HepG2 (cell line): ENCODE results near the gene TMEM87B. TPM values are rescaled to one million over a fixed set of nuclear protein-coding genes. Genes with fewer than 3 reads are reported as not detected.

Experiments used
- BRD4 ChIP-seq: sonication (generic); formaldehyde crosslinking; IDR thresholded peaks from 2 replicates; pipeline ENCODE4 v1.4.0; 2020; ENCODE audit warnings: missing genetic modification reagents
- DZIP1 ChIP-seq: sonication (generic); formaldehyde crosslinking; IDR thresholded peaks from 2 replicates; pipeline ENCODE4 v1.5.0; 2020; ENCODE audit warnings: mild to moderate bottlenecking, missing genetic modification reagents
- HOXA5 ChIP-seq: sonication (generic); formaldehyde crosslinking; IDR thresholded peaks from 2 replicates; pipeline ENCODE4 v1.4.0; 2020; ENCODE audit warnings: missing genetic modification reagents
- JARID2 ChIP-seq: sonication (generic); formaldehyde crosslinking; IDR thresholded peaks from 2 replicates; pipeline ENCODE4 v1.8.1; 2023; ENCODE audit warnings: missing genetic modification reagents, inconsistent platforms; ENCODE audit not compliant: insufficient replicate concordance
- MED8 ChIP-seq: sonication (generic); formaldehyde crosslinking; IDR thresholded peaks from 2 replicates; pipeline ENCODE4 v1.8.1; 2023; ENCODE audit warnings: mild to moderate bottlenecking, missing genetic modification reagents; ENCODE audit not compliant: insufficient replicate concordance
- NFIB ChIP-seq: sonication (generic); formaldehyde crosslinking; IDR thresholded peaks from 2 replicates; pipeline ENCODE4 v1.9.0; 2021; ENCODE audit warnings: missing genetic modification reagents, mild to moderate bottlenecking, borderline replicate concordance
- PREB ChIP-seq: sonication (generic); formaldehyde crosslinking; IDR thresholded peaks from 2 replicates; pipeline ENCODE4 v1.4.0; 2020; ENCODE audit warnings: missing genetic modification reagents
- SATB2 ChIP-seq: sonication (generic); formaldehyde crosslinking; IDR thresholded peaks from 2 replicates; pipeline ENCODE4 v1.5.0; 2020; ENCODE audit warnings: missing genetic modification reagents
- SRSF9 ChIP-seq: fragments of 200-400 bp; formaldehyde crosslinking; IDR thresholded peaks from 2 replicates; pipeline ENCODE4 v1.6.1; 2018; ENCODE audit warnings: borderline replicate concordance, mild to moderate bottlenecking, low read depth, low read length; ENCODE audit not compliant: insufficient read depth, poor library complexity, severe bottlenecking
- TRIM22 ChIP-seq: fragments of 450-650 bp; IDR thresholded peaks from 2 replicates; pipeline ENCODE4 v1.6.1; 2017
- YY1 ChIP-seq: IDR thresholded peaks from 2 replicates; pipeline ENCODE4 v1.6.1; 2011; ENCODE audit warnings: low read length, low read depth, moderate library complexity, mild to moderate bottlenecking; ENCODE audit not compliant: insufficient read depth, insufficient replicate concordance
- ZBTB26 ChIP-seq: IDR thresholded peaks from 2 replicates; pipeline ENCODE4 v1.6.1; 2016; ENCODE audit warnings: missing compliant biosample characterization, missing genetic modification reagents, borderline replicate concordance
- ZNF383 ChIP-seq: sonication (generic); formaldehyde crosslinking; IDR thresholded peaks from 2 replicates; pipeline ENCODE4 v1.4.0; 2020; ENCODE audit warnings: missing genetic modification reagents, mild to moderate bottlenecking, borderline replicate concordance
- ZNF720 ChIP-seq: sonication (generic); formaldehyde crosslinking; IDR thresholded peaks from 2 replicates; pipeline ENCODE4 v1.4.0; 2020; ENCODE audit warnings: missing genetic modification reagents
- ZNF816 ChIP-seq: sonication (generic); formaldehyde crosslinking; IDR thresholded peaks from 2 replicates; pipeline ENCODE4 v1.8.0; 2022; ENCODE audit warnings: missing genetic modification reagents, mild to moderate bottlenecking, borderline replicate concordance
- ZSCAN31 ChIP-seq: sonication (generic); formaldehyde crosslinking; IDR thresholded peaks from 2 replicates; pipeline ENCODE4 v1.5.0; 2020; ENCODE audit warnings: low read depth, mild to moderate bottlenecking, missing genetic modification reagents
- polyA plus RNA-seq, 8 experiments: library from polyadenylated mRNA; depleted of rRNA in 3 of 8; stranded (reverse) in 7 of 8; unstranded in 1 of 8; fragments of >200 nt; fragmentation: Illumina TruSeq in 4 of 8; extraction: Trizol in 4 of 8; gene quantifications; 2 replicates each; pipeline versions ENCODE4 v1.2.1 to v1.2.3, GENCODE V29; 2011 to 2016; ENCODE audit warnings: low read depth in 4 of 8, missing spikeins in 1 of 8, mixed read lengths in 1 of 8; ENCODE audit not compliant: insufficient read depth in 1 of 8
- total RNA-seq, 5 experiments: library from RNA; depleted of rRNA; stranded (reverse); fragments of >200 nt; fragmentation: Illumina TruSeq; extraction: Trizol; gene quantifications; 2 replicates each; pipeline ENCODE4 v1.2.3, GENCODE V29; 2016; ENCODE audit warnings: low read depth in 1 of 5
- TF ChIP-seq, protein P1 (sequence below): sonication (generic); formaldehyde crosslinking; IDR thresholded peaks from 2 replicates; pipeline ENCODE4 v1.8.1; 2023; ENCODE audit warnings: missing genetic modification reagents, inconsistent platforms, borderline replicate concordance
- TF ChIP-seq, protein P2 (sequence below): sonication (generic); formaldehyde crosslinking; IDR thresholded peaks from 2 replicates; pipeline ENCODE4 v1.5.0; 2020; ENCODE audit warnings: missing genetic modification reagents, mild to moderate bottlenecking, borderline replicate concordance

TMEM87B gene
- total and polyA plus RNA-seq, 2 of the 13 experiments (the other 11 are each of a cell fraction or from before 2014, with no cell fraction given), result 15.1 to 16.2 TPM

GRCh38 chr2:112137516-112138158 is 82.6 kb downstream of the TMEM87B start (continued):
- TF ChIP-seq, protein P1, sequence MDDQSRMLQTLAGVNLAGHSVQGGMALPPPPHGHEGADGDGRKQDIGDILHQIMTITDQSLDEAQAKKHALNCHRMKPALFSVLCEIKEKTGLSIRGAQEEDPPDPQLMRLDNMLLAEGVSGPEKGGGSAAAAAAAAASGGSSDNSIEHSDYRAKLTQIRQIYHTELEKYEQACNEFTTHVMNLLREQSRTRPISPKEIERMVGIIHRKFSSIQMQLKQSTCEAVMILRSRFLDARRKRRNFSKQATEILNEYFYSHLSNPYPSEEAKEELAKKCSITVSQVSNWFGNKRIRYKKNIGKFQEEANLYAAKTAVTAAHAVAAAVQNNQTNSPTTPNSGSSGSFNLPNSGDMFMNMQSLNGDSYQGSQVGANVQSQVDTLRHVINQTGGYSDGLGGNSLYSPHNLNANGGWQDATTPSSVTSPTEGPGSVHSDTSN (CRISPR knock-in tag), result no peak
- no peak for TF ChIP-seq HOXA5 (CRISPR knock-in tag)
- TF ChIP-seq BRD4 (CRISPR knock-in tag), result no peak
- no peak for TF ChIP-seq DZIP1 (CRISPR knock-in tag)
- no peak for TF ChIP-seq YY1
- TF ChIP-seq ZNF720 (CRISPR knock-in tag), result no peak
- no peak for TF ChIP-seq PREB (CRISPR knock-in tag)
- TF ChIP-seq JARID2 (CRISPR knock-in tag), result no peak
- TF ChIP-seq ZBTB26 (CRISPR knock-in tag), result 0 out of 2 replicates have a peak, but pooled peaks have one; percentile 51
- TF ChIP-seq, protein P2, sequence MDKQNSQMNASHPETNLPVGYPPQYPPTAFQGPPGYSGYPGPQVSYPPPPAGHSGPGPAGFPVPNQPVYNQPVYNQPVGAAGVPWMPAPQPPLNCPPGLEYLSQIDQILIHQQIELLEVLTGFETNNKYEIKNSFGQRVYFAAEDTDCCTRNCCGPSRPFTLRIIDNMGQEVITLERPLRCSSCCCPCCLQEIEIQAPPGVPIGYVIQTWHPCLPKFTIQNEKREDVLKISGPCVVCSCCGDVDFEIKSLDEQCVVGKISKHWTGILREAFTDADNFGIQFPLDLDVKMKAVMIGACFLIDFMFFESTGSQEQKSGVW (CRISPR knock-in tag), result no peak
- TF ChIP-seq ZNF383 (CRISPR knock-in tag), result no peak
- no peak for TF ChIP-seq SATB2 (CRISPR knock-in tag)
- TF ChIP-seq TRIM22, result no peak
- TF ChIP-seq ZNF816, result no peak
- no peak for TF ChIP-seq SRSF9
- no peak for TF ChIP-seq NFIB (CRISPR knock-in tag)
- TF ChIP-seq ZSCAN31 (CRISPR knock-in tag), result no peak
- TF ChIP-seq MED8 (CRISPR knock-in tag), result no peak
